ES-I3 (cell line): ENCODE data around the gene SEZ6L.

Experiments
- H3K36me3 ChIP-seq: 2 replicates; pipeline ENCODE4 v1.6.1; 2013; ENCODE audit warnings: mild to moderate bottlenecking, low read length, control low read depth, moderate library complexity; ENCODE audit not compliant: insufficient read depth
- H3K4me1 ChIP-seq: 2 replicates; pipeline ENCODE4 v1.6.1; 2013; ENCODE audit warnings: mild to moderate bottlenecking, control low read depth, low read length; ENCODE audit not compliant: insufficient read depth
- H3K9ac ChIP-seq: 2 replicates; pipeline ENCODE4 v1.6.1; 2013; ENCODE audit warnings: low read depth, mild to moderate bottlenecking, low read length, moderate library complexity
- H3K9me3 ChIP-seq: 2 replicates; pipeline ENCODE4 v1.6.1; 2013; ENCODE audit warnings: mild to moderate bottlenecking, low read length, moderate library complexity; ENCODE audit not compliant: control insufficient read depth, insufficient read depth

SEZ6L gene

GRCh38 chr22:26286091-26286820, 117.0 kb downstream of the SEZ6L start:
- H3K9me3 ChIP-seq: no peaks in the 10 kb centered on the region
- no peaks in the 10 kb centered on the region for H3K4me1 ChIP-seq
- H3K9ac ChIP-seq: no peak overlapping the region
- H3K36me3 ChIP-seq: no peaks in the 10 kb centered on the region

- Histone ChIP-seq H3K4me1 (no peaks in the 10 kb centered on the region), H3K9me3 (no peaks in the 10 kb centered on the region), H3K36me3 (no peaks in the 10 kb centered on the region), H3K9ac (no peak overlapping the region)
Measured at GRCh38 chr22:26287382-26288225, 118.3 kb downstream of the SEZ6L start.

GRCh38 chr22:26289611-26290101, 120.4 kb downstream of the SEZ6L start:
- no peaks in the 10 kb centered on the region for H3K9me3 ChIP-seq
- peaks cover 6% of the 10 kb centered on the region; the same call in 1 of the 2 replicates for H3K4me1 ChIP-seq
- H3K9ac ChIP-seq: no peak overlapping the region
- no peaks in the 10 kb centered on the region for H3K36me3 ChIP-seq

GRCh38 chr22:26291940-26292666, 122.8 kb downstream of the SEZ6L start:
- Histone ChIP-seq H3K4me1 (peaks cover 20% of the 10 kb centered on the region; the same call in 1 of the 2 replicates), H3K36me3 (no peaks in the 10 kb centered on the region), H3K9ac (no peak overlapping the region), H3K9me3 (no peaks in the 10 kb centered on the region)

GRCh38 chr22:26292667-26292995, 123.4 kb downstream of the SEZ6L start:
- H3K9me3 ChIP-seq: no peaks in the 10 kb centered on the region
- H3K9ac ChIP-seq: no peak overlapping the region
- H3K4me1 ChIP-seq: peaks cover 20% of the 10 kb centered on the region; the same call in 1 of the 2 replicates
- H3K36me3 ChIP-seq: no peaks in the 10 kb centered on the region

GRCh38 chr22:26295563-26296126, 126.4 kb downstream of the SEZ6L start:
- no peaks in the 10 kb centered on the region; the same call in 1 of the 2 replicates for H3K9me3 ChIP-seq
- no peaks in the 10 kb centered on the region for H3K36me3 ChIP-seq
- H3K9ac ChIP-seq: no peak overlapping the region
- peaks cover 20% of the 10 kb centered on the region; the same call in 1 of the 2 replicates for H3K4me1 ChIP-seq

GRCh38 chr22:26298605-26299310, 129.5 kb downstream of the SEZ6L start:
- Histone ChIP-seq H3K9ac (no peak overlapping the region), H3K36me3 (no peaks in the 10 kb centered on the region)

GRCh38 chr22:26302726-26303125, 133.5 kb downstream of the SEZ6L start:
- Histone ChIP-seq H3K9me3 (no peaks in the 10 kb centered on the region; the same call in 1 of the 2 replicates), H3K9ac (no peak overlapping the region), H3K4me1 (0 out of 2 replicates have a peak, but pooled peaks cover 3% of the 10 kb centered on the region), H3K36me3 (no peaks in the 10 kb centered on the region)

More at GRCh38 chr22:26298605-26299310, 129.5 kb downstream of the SEZ6L start:
- H3K9me3 ChIP-seq: no peaks in the 10 kb centered on the region; the same call in 1 of the 2 replicates
- H3K4me1 ChIP-seq: peaks cover 20% of the 10 kb centered on the region; the same call in 1 of the 2 replicates

GRCh38 chr22:26303475-26303874, 134.2 kb downstream of the SEZ6L start:
- Histone ChIP-seq H3K4me1 (0 out of 2 replicates have a peak, but pooled peaks cover 3% of the 10 kb centered on the region), H3K9ac (no peak overlapping the region), H3K36me3 (no peaks in the 10 kb centered on the region), H3K9me3 (no peaks in the 10 kb centered on the region; the same call in 1 of the 2 replicates)

- H3K9me3 ChIP-seq: no peaks in the 10 kb centered on the region
- no peak overlapping the region for H3K9ac ChIP-seq
- H3K4me1 ChIP-seq: 0 out of 2 replicates have a peak, but pooled peaks cover 3% of the 10 kb centered on the region
- no peaks in the 10 kb centered on the region for H3K36me3 ChIP-seq
Measured at GRCh38 chr22:26304730-26305129, 135.5 kb downstream of the SEZ6L start.

- Histone ChIP-seq H3K9me3 (no peaks in the 10 kb centered on the region), H3K9ac (no peak overlapping the region), H3K36me3 (no peaks in the 10 kb centered on the region), H3K4me1 (0 out of 2 replicates have a peak, but pooled peaks cover 3% of the 10 kb centered on the region)
Measured at GRCh38 chr22:26308467-26308866, 139.2 kb downstream of the SEZ6L start.

GRCh38 chr22:26310616-26311015, 141.4 kb downstream of the SEZ6L start:
- Histone ChIP-seq H3K9ac (no peak overlapping the region), H3K36me3 (no peaks in the 10 kb centered on the region), H3K9me3 (no peaks in the 10 kb centered on the region), H3K4me1 (no peaks in the 10 kb centered on the region)

GRCh38 chr22:26313291-26313690, 144.0 kb downstream of the SEZ6L start:
- Histone ChIP-seq H3K36me3 (no peaks in the 10 kb centered on the region), H3K9me3 (no peaks in the 10 kb centered on the region), H3K4me1 (no peaks in the 10 kb centered on the region), H3K9ac (no peak overlapping the region)
